ENCODE results near the gene ACYP2. TPM values are rescaled to one million over a fixed set of nuclear protein-coding genes. Genes with fewer than 3 reads are reported as not detected.
"Not testable (repeated sequence)": the region's sequence is repeated elsewhere in the genome, so short reads cannot be mapped to it uniquely, and the experiment has no call there.

ACYP2 gene
- polyA plus RNA-seq, 1 donor, result 25.1 TPM

- DNase-seq, result no peak
Measured at GRCh38 chr2:54227798-54228197, 112.4 kb downstream of the ACYP2 start.

- no peak for DNase-seq
Measured at GRCh38 chr2:54228945-54229344, 113.5 kb downstream of the ACYP2 start.

GRCh38 chr2:54233832-54234649 is 118.6 kb downstream of the ACYP2 start:
- DNase-seq, result no peak

DNA sequence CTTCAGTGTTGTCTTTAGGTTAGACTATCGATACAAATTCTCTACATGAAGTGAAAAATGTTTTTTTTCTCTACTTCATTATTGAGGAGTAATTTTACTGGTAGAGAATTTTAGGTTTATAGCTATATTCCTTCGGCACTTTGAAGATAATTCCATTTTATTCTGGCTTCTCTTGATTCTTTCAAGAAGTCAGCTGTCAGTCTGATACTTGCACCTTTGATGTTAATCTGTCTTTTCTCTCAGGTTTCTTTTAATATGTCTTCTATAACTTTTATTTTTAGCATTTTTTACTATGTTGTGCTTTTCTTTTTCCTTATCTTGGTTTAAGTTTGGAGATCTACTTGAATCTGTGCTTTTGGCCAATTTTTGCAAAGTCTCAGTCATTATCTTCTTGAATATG is 122.0 kb downstream of the ACYP2 start:
- DNase-seq, result no peak

DNA sequence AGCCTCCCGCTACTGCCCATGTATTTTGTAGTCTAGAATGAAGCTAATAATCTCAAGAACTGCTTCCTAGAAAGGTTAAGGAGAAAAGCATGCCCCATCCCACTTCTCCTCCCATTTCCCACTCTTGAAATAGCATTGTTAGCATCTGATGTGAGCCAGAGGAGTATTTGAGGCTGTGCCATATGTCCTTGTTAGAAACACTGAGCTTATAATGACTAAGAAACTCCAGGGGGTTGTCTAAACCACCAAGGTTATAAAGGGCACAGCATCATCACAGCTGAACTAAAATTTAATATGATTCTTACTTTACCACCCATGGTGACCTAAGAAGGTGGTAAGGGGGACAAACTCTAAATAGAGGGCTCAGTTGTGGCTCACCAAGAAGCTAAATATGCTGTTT is 124.0 kb downstream of the ACYP2 start:
- no peak for DNase-seq

DNA sequence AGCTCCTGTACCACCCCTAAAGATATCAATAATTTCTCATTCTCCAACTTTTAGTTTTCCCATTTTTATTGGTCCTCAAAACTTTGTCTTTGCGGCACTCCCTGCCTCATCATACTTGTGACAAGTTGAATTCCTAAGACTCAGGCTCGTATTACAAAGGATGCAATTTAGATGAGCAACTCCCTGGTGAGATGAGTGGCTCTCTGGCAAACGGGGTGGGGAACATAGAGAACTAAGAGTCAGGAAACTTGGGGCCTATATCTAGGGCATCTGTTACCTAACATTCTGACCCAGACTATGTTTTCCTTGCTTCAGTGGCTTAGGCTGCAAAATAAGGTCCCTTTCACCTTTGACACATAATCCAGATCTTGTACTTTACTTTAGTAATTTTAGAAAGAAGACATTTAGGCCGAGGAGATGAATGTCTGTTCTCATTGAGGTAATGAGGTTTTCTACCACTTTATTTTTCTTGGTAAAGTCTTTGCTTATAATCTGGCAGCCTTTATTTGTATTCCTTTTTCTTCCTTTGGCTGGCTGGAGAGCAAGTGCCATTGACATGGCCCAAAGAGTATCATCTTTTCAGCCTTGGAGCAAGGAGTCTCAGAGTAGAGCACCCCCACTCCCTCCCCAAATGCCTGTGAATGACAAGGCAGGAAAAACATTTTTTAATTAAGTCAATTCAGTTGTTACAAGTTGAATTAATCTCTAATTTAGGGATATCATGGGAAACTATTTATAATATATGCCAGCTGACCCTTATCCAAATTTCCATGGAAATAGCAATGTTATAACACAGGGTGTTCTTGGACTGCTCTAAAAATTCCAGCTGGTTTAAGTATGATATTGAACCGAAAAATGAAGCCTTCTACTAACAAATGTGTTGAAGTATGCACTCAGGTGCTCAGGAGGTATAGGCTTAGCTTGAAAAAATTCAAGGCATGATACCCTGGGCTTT is 125.4 kb downstream of the ACYP2 start:
- DNase-seq, result peak; percentile 67

- DNase-seq, result peak; percentile 20
Measured at GRCh38 chr2:54247115-54247514, 131.7 kb downstream of the ACYP2 start.

GRCh38 chr2:54249629-54250028 is 134.2 kb downstream of the ACYP2 start:
- DNase-seq, result no peak

DNA sequence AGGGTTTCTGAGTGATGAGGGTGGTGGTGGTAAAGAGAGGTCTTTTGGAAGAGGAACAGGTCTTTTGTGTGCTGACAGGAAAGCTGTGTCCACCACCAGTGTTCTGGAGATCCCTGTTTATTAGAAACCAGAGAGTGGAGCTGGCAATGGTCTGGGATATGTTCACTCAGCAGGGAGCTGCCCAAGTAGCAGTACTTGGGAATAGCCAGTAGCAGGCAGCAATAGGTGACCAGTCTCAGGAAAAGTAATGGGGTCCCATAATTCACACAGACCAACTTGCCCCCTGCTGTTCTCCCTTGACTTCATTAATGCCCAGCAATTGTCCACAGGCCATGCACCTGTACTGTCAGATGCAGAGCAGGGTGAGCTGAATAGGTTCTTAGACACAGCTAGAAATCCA is 138.8 kb downstream of the ACYP2 start:
- no peak for DNase-seq

GRCh38 chr2:54255230-54256090 is 140.0 kb downstream of the ACYP2 start:
- DNase-seq, result no peak

DNA sequence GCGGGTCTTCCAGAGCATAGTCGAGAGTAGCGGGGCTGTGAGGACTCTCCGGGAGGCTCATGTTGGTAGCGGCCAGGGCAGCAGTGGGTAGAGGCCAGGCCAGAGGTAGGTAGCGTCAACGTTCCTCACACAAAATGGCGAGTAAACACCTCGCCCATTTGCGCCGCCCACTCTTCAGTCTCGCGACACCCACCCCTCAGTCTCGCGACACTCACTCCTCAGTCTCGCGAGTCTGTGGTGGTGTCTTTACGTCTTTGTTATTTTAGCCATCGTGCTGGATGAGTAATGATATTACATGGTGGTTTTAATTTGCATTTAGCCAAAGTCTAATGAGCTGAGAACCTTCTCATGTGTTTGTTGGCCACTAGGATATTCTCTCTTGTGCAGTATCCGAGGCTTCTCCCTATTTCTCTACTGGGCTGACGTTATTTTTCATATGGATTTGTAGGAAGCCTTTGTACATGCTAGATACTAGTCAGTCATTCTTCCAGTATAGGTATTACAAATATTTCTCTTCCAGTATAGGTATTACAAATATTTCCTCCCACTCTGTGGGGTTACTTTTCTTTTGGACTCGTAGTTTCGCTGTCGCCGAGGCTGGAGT is 140.8 kb downstream of the ACYP2 start, which contains the start of gene TSPYL6:
Gene TSPYL6, minus strand, starts transcription at position 139 of the 604 bp plus-strand sequence. Its CDS starts 78 bp downstream, at position 61.
- no peak for DNase-seq

DNA sequence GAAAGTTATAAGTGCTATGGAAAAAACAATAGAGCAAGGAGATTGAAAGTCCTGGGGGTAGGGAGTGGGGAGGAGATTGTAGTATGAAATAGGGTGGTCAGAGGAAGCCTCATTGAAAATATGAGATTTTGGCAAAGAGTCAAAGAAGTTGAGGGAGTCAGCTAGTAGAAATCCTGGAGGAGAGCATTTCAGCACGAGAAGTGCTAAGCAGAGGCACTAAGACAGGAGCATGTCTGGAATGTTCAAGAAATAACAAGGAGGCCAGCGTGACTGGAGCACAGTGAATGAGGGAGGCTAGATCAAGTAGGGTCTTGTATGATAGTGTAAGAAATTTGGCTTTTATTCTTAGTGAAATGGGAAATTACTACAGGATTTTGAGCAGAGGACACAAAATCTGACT is 142.8 kb downstream of the ACYP2 start:
- DNase-seq, result no peak

DNA sequence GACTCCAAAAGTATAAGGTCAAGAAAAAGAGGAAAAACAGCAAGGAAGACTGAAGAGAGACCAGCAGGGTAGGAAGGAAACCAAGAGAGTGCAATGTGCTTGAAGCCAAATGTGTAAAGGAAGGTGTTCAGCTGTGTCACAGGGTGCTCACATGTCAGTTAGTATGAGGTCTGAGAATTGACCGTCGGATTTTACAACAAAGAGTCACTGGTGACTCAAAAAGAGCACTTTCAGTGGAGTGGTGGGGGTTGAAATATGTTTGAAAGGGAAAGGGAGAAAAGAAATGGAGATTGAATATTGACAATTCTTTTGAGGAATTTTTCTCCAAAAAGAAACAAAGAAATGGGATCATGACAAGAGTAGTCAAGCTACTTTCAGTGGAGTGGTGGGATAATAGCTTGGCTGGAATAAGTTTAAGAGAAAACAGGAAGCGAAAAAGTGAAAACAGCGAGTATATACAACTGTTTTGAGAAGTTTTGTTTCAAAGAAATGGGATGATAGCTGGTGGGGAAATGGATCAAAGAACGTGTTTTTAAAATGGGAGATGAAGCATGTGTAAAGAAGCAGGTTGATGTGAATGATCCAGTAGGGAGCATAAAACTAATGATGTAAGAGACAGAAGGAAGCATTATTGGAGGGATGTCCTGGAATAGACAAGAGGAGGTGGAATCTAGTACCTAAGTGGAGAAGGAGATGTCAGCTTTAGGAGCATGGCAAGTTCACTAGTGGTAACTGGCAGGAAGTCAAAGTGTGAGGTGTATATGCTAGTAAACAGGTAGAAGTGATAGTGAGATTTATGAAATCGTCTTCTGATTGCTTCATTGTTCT is 144.2 kb downstream of the ACYP2 start:
- no peak for DNase-seq

GRCh38 chr2:54260241-54260595 is 144.8 kb downstream of the ACYP2 start:
- DNase-seq, result no peak

GRCh38 chr2:54261537-54261936 is 146.1 kb downstream of the ACYP2 start:
- no peak for DNase-seq

DNA sequence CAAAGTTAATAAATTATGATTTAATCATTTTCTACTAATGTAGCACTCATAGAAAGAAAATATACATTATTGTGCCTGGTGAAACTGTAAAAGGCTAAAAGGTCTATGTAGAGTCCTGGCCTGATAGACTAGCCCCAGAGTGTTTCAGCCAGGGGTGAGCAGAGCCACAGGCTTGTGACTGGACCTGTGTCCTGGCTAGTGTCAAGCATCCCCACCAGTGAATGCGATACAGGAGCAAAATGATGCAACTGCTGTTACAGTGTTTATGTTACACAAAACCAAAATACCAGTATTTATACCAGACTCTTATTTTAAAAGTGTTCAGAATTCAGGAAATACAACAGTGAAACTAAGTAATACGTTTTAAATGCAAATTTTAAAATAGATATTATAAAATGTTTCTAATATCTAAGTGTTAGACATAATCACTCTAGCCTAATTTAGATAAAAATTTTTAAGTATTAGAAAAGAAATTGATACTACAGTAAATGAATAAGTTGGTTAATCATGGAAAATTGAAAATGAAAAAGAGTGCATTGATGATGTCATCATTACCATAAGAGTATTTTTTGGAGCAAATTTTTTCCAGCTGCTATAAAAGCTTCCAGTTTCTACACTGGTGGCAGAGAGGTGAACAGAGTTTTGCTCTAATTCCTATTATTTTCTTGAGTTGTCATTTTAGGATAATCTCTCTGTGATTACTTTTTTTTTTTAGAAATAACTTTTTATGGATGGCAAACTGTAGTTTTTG is 146.8 kb downstream of the ACYP2 start:
- DNase-seq, result no peak

DNA sequence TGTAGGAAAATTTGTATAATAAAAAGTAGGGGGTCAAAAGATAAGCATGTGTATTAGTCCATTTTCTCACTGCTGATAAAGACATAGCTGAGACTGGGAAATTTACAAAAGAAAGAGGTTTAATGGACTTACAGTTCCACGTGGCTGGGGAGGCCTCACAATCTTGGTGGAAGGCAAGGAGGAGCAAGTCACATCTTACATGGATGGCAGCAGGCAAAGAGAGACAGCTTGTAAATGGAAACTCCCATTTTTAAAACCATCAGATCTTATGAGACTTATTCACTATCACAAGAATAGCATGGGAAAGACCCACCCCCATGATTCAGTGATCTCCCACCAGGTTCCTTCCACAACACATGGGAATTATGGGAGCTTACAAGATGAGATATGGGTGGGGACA is 149.7 kb downstream of the ACYP2 start:
- DNase-seq, result not testable (repeated sequence)

DNA sequence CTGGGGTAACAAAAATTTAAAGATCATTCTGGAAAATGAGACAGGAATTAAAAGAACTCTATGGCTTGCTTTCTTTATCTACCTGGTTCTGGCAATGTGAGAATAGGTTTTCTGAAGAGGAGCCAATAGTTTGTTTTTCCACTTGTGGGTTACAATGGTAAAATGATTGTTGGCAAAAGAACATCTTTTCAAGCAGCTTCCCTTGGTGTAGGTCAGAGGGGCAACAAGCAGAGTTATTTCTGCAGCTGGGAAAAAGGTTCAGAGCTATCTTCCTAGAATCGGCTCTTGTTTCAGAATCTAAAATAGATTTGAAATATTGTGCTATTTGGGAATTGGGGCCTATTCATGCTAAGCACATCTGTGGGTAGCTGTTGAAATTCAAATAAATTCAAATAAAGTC is 152.2 kb downstream of the ACYP2 start:
- no peak for DNase-seq

DNA sequence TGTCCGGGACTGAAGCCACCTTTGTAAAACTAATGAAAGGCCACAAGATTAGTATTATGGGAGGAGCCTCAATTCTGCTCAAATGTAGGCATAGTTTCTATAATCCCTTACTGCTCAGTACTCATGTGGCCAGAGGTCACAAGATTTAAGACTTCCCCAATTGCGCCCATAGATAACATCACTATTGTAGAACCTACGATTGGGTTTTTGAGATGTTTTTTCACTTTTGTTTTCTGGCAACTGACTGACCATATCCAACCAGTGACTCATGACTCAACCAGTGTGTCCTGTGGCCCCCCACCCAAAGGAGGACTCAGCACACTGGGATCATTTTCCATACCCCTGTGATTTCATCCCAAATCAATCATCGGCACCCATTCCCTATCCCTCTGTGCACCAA is 155.8 kb downstream of the ACYP2 start:
- no peak for DNase-seq

DNA sequence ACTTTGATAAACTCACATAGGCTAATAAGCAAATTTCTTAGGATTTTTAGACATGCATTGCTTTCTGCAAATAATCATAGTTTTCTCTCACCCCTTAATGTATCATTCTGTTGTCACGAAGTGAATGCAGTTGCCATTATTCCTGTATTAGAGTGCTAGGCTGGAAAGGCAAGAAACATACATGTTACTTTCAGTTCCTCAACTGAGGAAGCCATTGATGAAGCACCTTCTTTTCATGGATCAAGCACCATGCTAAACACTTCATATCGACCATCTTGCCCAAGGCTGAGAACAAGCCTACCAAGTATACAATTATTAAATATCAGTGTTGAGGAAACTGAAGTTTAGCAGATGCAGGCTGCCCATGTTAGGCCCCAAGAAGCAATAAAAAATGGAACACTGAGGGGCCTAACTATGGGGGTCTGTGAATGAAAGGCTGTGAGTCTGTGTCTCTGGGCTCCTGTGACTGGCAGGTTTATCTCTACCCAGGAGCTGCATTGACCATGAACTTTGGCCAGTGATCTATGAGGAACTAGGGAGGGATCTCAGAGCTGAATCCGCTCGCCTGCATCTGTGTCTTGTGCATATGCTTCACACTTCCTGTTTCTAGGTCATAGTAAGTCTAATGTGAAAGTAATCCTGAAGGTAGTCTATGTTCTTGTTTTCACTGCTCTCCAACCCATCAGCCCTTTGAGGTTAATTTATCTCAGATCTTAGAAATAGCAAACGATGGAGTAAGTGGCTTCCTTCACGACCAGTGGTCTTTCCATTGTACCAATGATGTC is 156.6 kb downstream of the ACYP2 start:
- no peak for DNase-seq
